HepG2 (cell line): ENCODE data around the gene CA14. TPM values are rescaled to one million over a fixed set of nuclear protein-coding genes. Genes with fewer than 3 reads are reported as not detected.

Experiments used
- BCLAF1 ChIP-seq: fragments of 450-650 bp; IDR thresholded peaks from 2 replicates; pipeline ENCODE4 v1.6.1; 2017; ENCODE audit warnings: mild to moderate bottlenecking
- CC2D1A ChIP-seq: sonication (generic); formaldehyde crosslinking; IDR thresholded peaks from 2 replicates; pipeline ENCODE4 v1.8.1; 2023; ENCODE audit warnings: mild to moderate bottlenecking, missing genetic modification reagents
- CTCF ChIP-seq: sonication (generic); formaldehyde crosslinking; IDR thresholded peaks from 2 replicates; pipeline ENCODE4 v1.5.0; 2020; ENCODE audit warnings: mild to moderate bottlenecking, missing genetic modification reagents, moderate library complexity
- GMEB2 ChIP-seq: IDR thresholded peaks from 2 replicates; pipeline ENCODE4 v1.6.1; 2016; ENCODE audit warnings: missing biosample characterization, missing genetic modification reagents, low read depth
- GPBP1L1 ChIP-seq: sonication (generic); formaldehyde crosslinking; IDR thresholded peaks from 2 replicates; pipeline ENCODE4 v1.5.0; 2020; ENCODE audit warnings: mild to moderate bottlenecking, missing genetic modification reagents
- GPN1 ChIP-seq: sonication (generic); formaldehyde crosslinking; IDR thresholded peaks from 2 replicates; pipeline ENCODE4 v1.5.1; 2020; ENCODE audit warnings: missing genetic modification reagents, borderline replicate concordance
- HNF4A ChIP-seq: sonication (generic); formaldehyde crosslinking; IDR thresholded peaks from 2 replicates; pipeline ENCODE4 v1.4.0; 2020; ENCODE audit warnings: missing genetic modification reagents
- MXD4 ChIP-seq: IDR thresholded peaks from 2 replicates; pipeline ENCODE4 v1.6.1; 2016; ENCODE audit warnings: mild to moderate bottlenecking, missing biosample characterization, missing genetic modification reagents
- NPAS2 ChIP-seq: sonication (generic); formaldehyde crosslinking; IDR thresholded peaks from 2 replicates; pipeline ENCODE4 v1.8.0; 2022; ENCODE audit warnings: mild to moderate bottlenecking, missing genetic modification reagents, borderline replicate concordance
- SOX6 ChIP-seq, 2 experiments: fragments of 450-650 bp in 1 of 2; sonication (generic) in 1 of 2; formaldehyde crosslinking in 1 of 2; IDR thresholded peaks; 2 replicates each; pipeline versions ENCODE4 v1.4.0 to v1.6.1; 2017 to 2020; ENCODE audit warnings: antibody characterized with exemption in 1 of 2, mild to moderate bottlenecking in 1 of 2, missing genetic modification reagents in 1 of 2
- TOPORS ChIP-seq: sonication (generic); formaldehyde crosslinking; IDR thresholded peaks from 2 replicates; pipeline ENCODE4 v1.8.0; 2023; ENCODE audit warnings: mild to moderate bottlenecking, missing genetic modification reagents
- ZBTB39 ChIP-seq: sonication (generic); formaldehyde crosslinking; IDR thresholded peaks from 2 replicates; pipeline ENCODE4 v1.5.0; 2020; ENCODE audit warnings: missing genetic modification reagents
- ZFY ChIP-seq: sonication (generic); formaldehyde crosslinking; IDR thresholded peaks from 2 replicates; pipeline ENCODE4 v1.4.0; 2020; ENCODE audit warnings: missing genetic modification reagents
- ZNF414 ChIP-seq: sonication (generic); formaldehyde crosslinking; IDR thresholded peaks from 2 replicates; pipeline ENCODE4 v1.5.0; 2020; ENCODE audit warnings: missing genetic modification reagents
- ZNF543 ChIP-seq: sonication (generic); formaldehyde crosslinking; IDR thresholded peaks from 2 replicates; pipeline ENCODE4 v1.4.0; 2020; ENCODE audit warnings: mild to moderate bottlenecking, missing genetic modification reagents
- ZNF619 ChIP-seq: sonication (generic); formaldehyde crosslinking; IDR thresholded peaks from 2 replicates; pipeline ENCODE4 v1.4.0; 2020; ENCODE audit warnings: mild to moderate bottlenecking, missing genetic modification reagents
- ZNF644 ChIP-seq: IDR thresholded peaks from 2 replicates; pipeline ENCODE4 v1.6.1; 2016; ENCODE audit warnings: low read depth
- ZNF788 ChIP-seq: sonication (generic); formaldehyde crosslinking; IDR thresholded peaks from 2 replicates; pipeline ENCODE4 v1.5.0; 2020; ENCODE audit warnings: mild to moderate bottlenecking, missing genetic modification reagents, borderline replicate concordance
- polyA plus RNA-seq, 8 experiments: library from polyadenylated mRNA; depleted of rRNA in 3 of 8; stranded (reverse) in 7 of 8; unstranded in 1 of 8; fragments of >200 nt; fragmentation: Illumina TruSeq in 4 of 8; extraction: Trizol in 4 of 8; gene quantifications; 2 replicates each; pipeline versions ENCODE4 v1.2.1 to v1.2.3, GENCODE V29; 2011 to 2016; ENCODE audit warnings: low read depth in 4 of 8, missing spikeins in 1 of 8, mixed read lengths in 1 of 8; ENCODE audit not compliant: insufficient read depth in 1 of 8
- total RNA-seq, 5 experiments: library from RNA; depleted of rRNA; stranded (reverse); fragments of >200 nt; fragmentation: Illumina TruSeq; extraction: Trizol; gene quantifications; 2 replicates each; pipeline ENCODE4 v1.2.3, GENCODE V29; 2016; ENCODE audit warnings: low read depth in 1 of 5

CA14 gene
- total and polyA plus RNA-seq, 2 of the 13 experiments (the other 11 are each of a cell fraction or from before 2014, with no cell fraction given) = 2.4 to 8.5 TPM

GRCh38 chr1:150293433-150294253 lies 36.1 kb downstream of the CA14 start, which contains the start of gene MRPS21 (continued):
- TF ChIP-seq MXD4 (CRISPR knock-in tag) (peak; percentile 89), ZNF644 (CRISPR knock-in tag) (no peak), ZNF414 (CRISPR knock-in tag) (no peak), ZNF788 (CRISPR knock-in tag) (peak; percentile 42; the same call in 1 of the 2 replicates), BCLAF1 (no peak), CTCF (no peak; the same call in 1 of the 2 replicates), ZBTB39 (CRISPR knock-in tag) (no peak), ZFY (peak; percentile 91), GMEB2 (CRISPR knock-in tag) (peak; percentile 84), SOX6 (IDR thresholded peaks at IDR 0.05) (no peak), SOX6 (CRISPR knock-in tag; IDR thresholded peaks at IDR 0.05) (peak; percentile 57; the same call in 1 of the 2 replicates), ZNF543 (no peak), TOPORS (CRISPR knock-in tag) (peak; percentile 34; the same call in 1 of the 2 replicates), NPAS2 (CRISPR knock-in tag) (no peak), GPN1 (no peak), ZNF619 (no peak), GPBP1L1 (CRISPR knock-in tag) (no peak), CC2D1A (CRISPR knock-in tag) (no peak), HNF4A (CRISPR knock-in tag) (peak; percentile 39)
